A549 treated with CORT108297 at 1 μM for 4 hours (cell line): ENCODE data around the gene MAD2L1BP. TPM values are rescaled to one million over a fixed set of nuclear protein-coding genes. Genes with fewer than 3 reads are reported as not detected.

Experiments
- total RNA-seq: library from RNA; stranded (reverse); fragments of 200-300 nt; extraction: Qiagen RNA extraction; gene quantifications from 5 replicates; pipeline ENCODE4 v1.2.3, GENCODE V29; 2022

MAD2L1BP gene, protein sequence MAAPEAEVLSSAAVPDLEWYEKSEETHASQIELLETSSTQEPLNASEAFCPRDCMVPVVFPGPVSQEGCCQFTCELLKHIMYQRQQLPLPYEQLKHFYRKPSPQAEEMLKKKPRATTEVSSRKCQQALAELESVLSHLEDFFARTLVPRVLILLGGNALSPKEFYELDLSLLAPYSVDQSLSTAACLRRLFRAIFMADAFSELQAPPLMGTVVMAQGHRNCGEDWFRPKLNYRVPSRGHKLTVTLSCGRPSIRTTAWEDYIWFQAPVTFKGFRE
- 33.4 to 40.0 TPM (median 35.9 TPM) in 5 replicates for total RNA-seq

DNA sequence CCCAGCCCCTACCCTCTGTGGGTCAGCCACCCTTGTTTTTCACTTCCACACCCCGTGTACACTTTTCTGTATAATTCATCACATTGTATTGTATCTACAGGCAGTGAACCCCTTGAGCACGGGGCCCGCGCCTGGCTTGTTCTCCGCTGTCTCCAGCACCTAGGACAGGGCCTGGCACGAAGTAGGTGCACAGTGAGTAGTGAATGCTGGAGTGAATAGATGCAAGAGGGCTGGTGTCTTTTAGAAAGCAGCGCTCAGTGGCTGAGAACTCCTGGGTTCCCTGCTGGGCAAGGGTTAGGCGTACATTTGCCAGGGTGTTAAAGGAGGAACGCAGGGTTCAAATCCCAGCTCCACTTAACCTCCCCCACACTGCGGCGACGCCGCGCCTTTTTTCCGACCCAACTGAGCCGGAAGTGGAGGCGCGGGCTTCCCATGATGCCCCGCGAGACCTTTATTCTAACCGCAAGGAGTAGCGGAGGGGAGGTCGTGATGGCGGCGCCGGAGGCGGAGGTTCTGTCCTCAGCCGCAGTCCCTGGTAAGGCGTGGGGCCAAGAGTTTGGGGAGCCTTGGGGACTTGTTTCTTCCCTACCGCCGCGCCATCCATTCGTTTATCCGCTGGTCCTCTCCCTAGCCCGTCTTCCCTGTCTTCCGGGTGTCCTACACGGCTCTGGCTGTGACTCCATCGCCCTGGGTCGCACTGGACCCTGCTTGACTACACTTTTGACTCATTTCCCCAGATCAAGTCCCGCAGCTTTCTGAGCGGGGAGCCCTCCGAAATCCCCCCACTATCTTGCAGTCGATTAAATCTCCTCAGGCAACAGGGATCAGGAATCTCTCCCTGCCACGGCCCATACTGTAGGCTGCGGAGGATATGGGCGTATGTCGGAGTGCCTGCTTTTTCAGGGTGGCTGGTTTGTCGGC lies at the start of gene MAD2L1BP:
Gene MAD2L1BP (plus strand): TSS at position 454 of the 921 bp plus-strand sequence. CDS start 36 bp downstream, at position 490.

DNA sequence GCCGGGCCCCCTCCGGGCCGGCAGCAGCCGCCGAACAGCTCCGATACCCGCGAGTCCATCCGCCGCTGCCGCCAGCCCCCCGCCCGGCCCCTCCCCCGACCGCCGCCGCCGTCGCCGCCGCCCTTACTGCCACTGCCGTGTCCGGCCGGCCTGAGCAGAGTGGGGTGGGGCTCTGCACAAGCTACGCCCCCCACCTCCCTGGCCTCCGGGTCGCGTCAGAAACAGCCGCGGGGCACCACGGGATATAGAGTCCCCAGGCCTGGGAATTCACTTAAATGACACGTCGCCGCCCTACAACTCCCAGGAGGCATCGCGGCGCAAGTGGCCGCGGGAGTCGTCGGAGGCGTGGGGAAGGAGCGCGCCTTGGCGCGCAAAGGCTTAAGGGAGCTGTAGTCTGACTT lies 6.5 kb upstream of the MAD2L1BP start, which contains the start of gene GTPBP2:
Gene GTPBP2 (minus strand): TSS at position 161 of the 401 bp plus-strand sequence. CDS start 102 bp downstream, at position 59.

DNA sequence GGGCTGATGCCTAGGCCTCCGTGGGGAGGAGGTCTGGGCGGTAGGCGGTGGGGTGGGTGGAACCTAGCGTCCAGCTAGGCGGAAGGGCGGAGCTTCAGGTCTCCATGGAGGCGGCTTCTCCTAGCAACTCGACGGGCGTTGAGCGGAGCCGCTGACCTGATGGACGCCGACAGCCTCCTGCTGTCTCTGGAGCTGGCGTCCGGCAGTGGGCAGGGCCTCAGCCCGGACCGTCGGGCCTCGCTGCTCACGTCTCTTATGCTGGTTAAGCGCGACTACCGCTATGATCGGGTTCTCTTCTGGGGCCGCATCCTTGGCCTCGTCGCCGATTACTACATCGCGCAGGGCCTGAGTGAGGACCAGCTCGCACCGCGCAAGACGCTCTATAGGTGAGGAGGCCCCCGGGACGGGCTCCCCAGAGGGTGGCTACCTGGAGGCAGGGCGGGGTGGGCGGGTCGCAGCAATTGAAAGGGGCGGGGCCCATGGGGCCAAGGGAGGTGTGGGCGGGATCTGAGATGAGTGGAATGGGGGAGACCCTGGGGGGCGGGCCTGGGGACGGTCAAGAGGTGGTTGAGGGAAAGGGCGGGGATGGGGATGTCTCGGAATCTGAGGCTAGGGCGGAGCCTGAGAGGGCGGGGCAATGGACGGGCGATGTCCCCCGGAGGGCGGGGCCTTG lies 9.4 kb downstream of the MAD2L1BP start, which contains the start of gene RSPH9:
Gene RSPH9 (plus strand): TSS at position 97 of the 673 bp plus-strand sequence. CDS start 63 bp downstream, at position 160.

DNA sequence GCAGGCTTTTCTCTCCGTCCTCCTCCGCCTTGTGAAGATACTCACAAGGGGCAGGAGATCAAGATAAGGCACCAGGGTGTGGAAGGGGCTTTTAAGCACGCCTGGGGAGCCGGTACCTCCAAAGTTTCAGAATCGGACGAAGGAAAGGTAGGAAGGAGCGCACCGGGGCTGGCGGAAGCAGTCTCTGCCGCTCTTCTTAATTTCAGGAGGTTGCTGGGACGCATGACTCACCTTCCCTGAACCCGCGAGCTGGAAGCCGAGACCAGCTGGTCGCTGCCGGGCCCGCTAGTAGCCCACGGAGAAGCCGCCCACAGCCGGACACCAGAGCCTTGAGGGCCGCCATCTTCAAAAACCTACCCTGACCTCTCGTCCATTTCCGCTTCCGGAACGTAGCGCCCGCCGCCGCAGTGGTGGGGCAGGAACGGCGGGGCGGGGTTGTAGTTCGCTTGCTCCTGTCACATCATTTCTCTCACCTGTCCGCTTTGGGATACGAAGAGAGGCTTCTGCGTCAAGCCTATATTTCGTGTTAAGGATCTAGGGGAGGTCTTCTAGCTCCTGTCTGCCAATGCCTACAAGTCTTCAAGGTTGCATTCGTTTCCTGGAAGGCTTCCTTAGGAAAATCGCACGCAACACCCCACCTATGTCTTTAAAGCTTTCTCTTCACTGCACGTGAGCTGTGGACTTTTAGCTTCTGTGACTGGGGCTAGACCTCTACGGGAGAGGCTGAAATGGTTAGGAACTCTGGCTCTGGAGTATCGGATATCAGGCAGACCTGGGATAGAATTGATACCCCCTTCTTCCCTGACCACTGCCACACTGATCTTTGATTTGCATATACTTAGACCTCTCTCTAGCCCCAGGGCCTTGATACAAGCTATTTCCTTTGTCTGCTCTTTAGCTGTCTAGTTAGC lies 52.1 kb downstream of the MAD2L1BP start, which contains the start of gene MRPS18A:
Gene MRPS18A (minus strand): TSS at position 355 of the 911 bp plus-strand sequence. CDS start 12 bp downstream, at position 343.

Other genes starting within 250 kb of the MAD2L1BP start
- 6.0 to 13.1 TPM (median 10.5 TPM) in 5 replicates for gene ABCC10, start 208.3 kb upstream of the MAD2L1BP start, total RNA-seq
- gene DLK2, start 180.3 kb upstream of the MAD2L1BP start, total RNA-seq = 3.5 to 8.2 TPM (median 7.0 TPM) in 5 replicates
- 17.3 to 20.8 TPM (median 20.1 TPM) in 5 replicates for gene TJAP1, start 158.3 kb upstream of the MAD2L1BP start, total RNA-seq
- 0.63 to 1.4 TPM (median 1.3 TPM) in 5 replicates for gene LRRC73, start 125.5 kb upstream of the MAD2L1BP start, total RNA-seq
- gene YIPF3, start 118.9 kb upstream of the MAD2L1BP start, total RNA-seq = 68.9 to 77.0 TPM (median 70.5 TPM) in 5 replicates
- gene POLR1C, start 118.8 kb upstream of the MAD2L1BP start, total RNA-seq = 44.5 to 60.7 TPM (median 49.6 TPM) in 5 replicates
- 24.7 to 29.7 TPM (median 29.3 TPM) in 5 replicates for gene XPO5, start 59.8 kb upstream of the MAD2L1BP start, total RNA-seq
- 6.9 to 10.9 TPM (median 9.4 TPM) in 5 replicates for gene POLH, start 59.7 kb upstream of the MAD2L1BP start, total RNA-seq
- 16.2 to 23.6 TPM (median 21.4 TPM) in 5 replicates for gene GTPBP2, start 6.6 kb upstream of the MAD2L1BP start, total RNA-seq
- 0.12 to 0.29 TPM (median 0.17 TPM) in 5 replicates for gene RSPH9, start 9.2 kb downstream of the MAD2L1BP start, total RNA-seq
- gene MRPS18A, start 52.0 kb downstream of the MAD2L1BP start, total RNA-seq = 44.6 to 49.3 TPM (median 48.9 TPM) in 5 replicates
- 27.9 to 37.4 TPM (median 34.9 TPM) in 5 replicates for gene VEGFA, start 134.4 kb downstream of the MAD2L1BP start, total RNA-seq